ENCODE results near the gene SPTAN1.
"Not testable (repeated sequence)": the region's sequence is repeated elsewhere in the genome, so short reads cannot be mapped to it uniquely, and the experiment has no call there.

SPTAN1 gene

GRCh38 chr9:128634111-128634510 lies 81.7 kb downstream of the SPTAN1 start:
- DNase-seq = no peak

- DNase-seq = no peak
Measured at GRCh38 chr9:128634651-128635262, 82.4 kb downstream of the SPTAN1 start.

- peak; percentile 58 for DNase-seq
Measured at GRCh38 chr9:128635266-128636023, 83.1 kb downstream of the SPTAN1 start.

- DNase-seq = no peak
Measured at GRCh38 chr9:128636024-128636390, 83.6 kb downstream of the SPTAN1 start.

- DNase-seq = peak; percentile 26
Measured at GRCh38 chr9:128636556-128637530, 84.5 kb downstream of the SPTAN1 start.

GRCh38 chr9:128637656-128638055 lies 85.3 kb downstream of the SPTAN1 start:
- DNase-seq = no peak

GRCh38 chr9:128638580-128638979 lies 86.2 kb downstream of the SPTAN1 start:
- no peak for DNase-seq

GRCh38 chr9:128640603-128641002 lies 88.2 kb downstream of the SPTAN1 start:
- no peak for DNase-seq

GRCh38 chr9:128642675-128643245 lies 90.4 kb downstream of the SPTAN1 start:
- no peak for DNase-seq

GRCh38 chr9:128643519-128644300 lies 91.3 kb downstream of the SPTAN1 start:
- DNase-seq = no peak

GRCh38 chr9:128648206-128648605 lies 95.8 kb downstream of the SPTAN1 start:
- DNase-seq = not testable (repeated sequence)

- DNase-seq = no peak
Measured at GRCh38 chr9:128651798-128652197, 99.4 kb downstream of the SPTAN1 start.

- DNase-seq = no peak
Measured at GRCh38 chr9:128653908-128654307, 101.5 kb downstream of the SPTAN1 start.

- DNase-seq = no peak
Measured at GRCh38 chr9:128654481-128654880, 102.1 kb downstream of the SPTAN1 start.

GRCh38 chr9:128656416-128657343 lies 104.3 kb downstream of the SPTAN1 start, which contains the start of gene DYNC2I2:
Gene DYNC2I2 (minus strand): TSS chr9:128656847. CDS start chr9:128656726, 121 bp downstream.
- peak; percentile 64 for DNase-seq

GRCh38 chr9:128657344-128657704 lies 104.9 kb downstream of the SPTAN1 start:
- no peak for DNase-seq

GRCh38 chr9:128657796-128658195 lies 105.4 kb downstream of the SPTAN1 start:
- no peak for DNase-seq

- not testable (repeated sequence) for DNase-seq
Measured at GRCh38 chr9:128666481-128666941, 114.1 kb downstream of the SPTAN1 start.

GRCh38 chr9:128669786-128670185 lies 117.4 kb downstream of the SPTAN1 start:
- DNase-seq = no peak

- no peak for DNase-seq
Measured at GRCh38 chr9:128675382-128675781, 123.0 kb downstream of the SPTAN1 start.

- DNase-seq = no peak
Measured at GRCh38 chr9:128677794-128678193, 125.4 kb downstream of the SPTAN1 start.
